Activated CD4-positive, alpha-beta T cell treated with anti-CD3 and anti-CD28 coated beads for 36 hours (primary cell): ENCODE measurements around the gene ARRDC3. TPM values are rescaled to one million over a fixed set of nuclear protein-coding genes. Genes with fewer than 3 reads are reported as not detected.

Experiments
- ATAC-seq: fragments of 200-7000 bp; cut with Tn5 transposase; one replicate; pipeline ENCODE4 v1.10.0; 2021; ENCODE audit warnings: mild to moderate bottlenecking, moderate library complexity
- CTCF ChIA-PET: fragments of 350-600 bp; sonication (Branson Sonifier 250); formaldehyde crosslinking; loops from one replicate; lab custom pipeline; 2021; ENCODE audit warnings: antibody characterized with exemption; lab: Charles Lee
- POLR2A ChIA-PET: fragments of 350-600 bp; sonication (Branson Sonifier 250); formaldehyde crosslinking; loops from one replicate; lab custom pipeline; 2021; ENCODE audit warnings: antibody characterized with exemption, inconsistent platforms; lab: Charles Lee
- DNase-seq: peaks from one replicate; pipeline ENCODE4 v3.0.0-alpha.2; 2020
- H3K27ac Mint-ChIP-seq: one replicate; pipeline ENCODE4 v1.8.0; 2021; ENCODE audit warnings: mixed read lengths
- H3K27me3 Mint-ChIP-seq: one replicate; pipeline ENCODE4 v1.8.0; 2021; ENCODE audit warnings: mixed read lengths
- H3K36me3 Mint-ChIP-seq: one replicate; pipeline ENCODE4 v1.8.0; 2021; ENCODE audit warnings: low read depth, mixed read lengths
- H3K4me1 Mint-ChIP-seq: one replicate; pipeline ENCODE4 v1.8.0; 2021; ENCODE audit warnings: mixed read lengths
- H3K4me3 Mint-ChIP-seq: one replicate; pipeline ENCODE4 v1.8.0; 2021; ENCODE audit warnings: mild to moderate bottlenecking, moderate library complexity, mixed read lengths
- H3K9me3 Mint-ChIP-seq: one replicate; pipeline ENCODE4 v1.8.0; 2021; ENCODE audit warnings: low read depth, mixed read lengths
- intact Hi-C, 2 experiments: fragments of 100-400 bp; cut with DNase I in 1 of 2; cut with micrococcal nuclease in 1 of 2; formaldehyde crosslinking; loops; one replicate each; pipeline versions ENCODE4 v1.14.2 to v1.15.1; 2022 to 2024; cut with DNase I, micrococcal nuclease
- total RNA-seq, 2 experiments: library from RNA; stranded (reverse); gene quantifications; one replicate each; pipeline ENCODE4 v1.2.3, GENCODE V29; 2021

Gene ARRDC3, protein sequence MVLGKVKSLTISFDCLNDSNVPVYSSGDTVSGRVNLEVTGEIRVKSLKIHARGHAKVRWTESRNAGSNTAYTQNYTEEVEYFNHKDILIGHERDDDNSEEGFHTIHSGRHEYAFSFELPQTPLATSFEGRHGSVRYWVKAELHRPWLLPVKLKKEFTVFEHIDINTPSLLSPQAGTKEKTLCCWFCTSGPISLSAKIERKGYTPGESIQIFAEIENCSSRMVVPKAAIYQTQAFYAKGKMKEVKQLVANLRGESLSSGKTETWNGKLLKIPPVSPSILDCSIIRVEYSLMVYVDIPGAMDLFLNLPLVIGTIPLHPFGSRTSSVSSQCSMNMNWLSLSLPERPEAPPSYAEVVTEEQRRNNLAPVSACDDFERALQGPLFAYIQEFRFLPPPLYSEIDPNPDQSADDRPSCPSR
- 10 to 100 TPM; 21.7 to 21.9 TPM for total RNA-seq

DNA sequence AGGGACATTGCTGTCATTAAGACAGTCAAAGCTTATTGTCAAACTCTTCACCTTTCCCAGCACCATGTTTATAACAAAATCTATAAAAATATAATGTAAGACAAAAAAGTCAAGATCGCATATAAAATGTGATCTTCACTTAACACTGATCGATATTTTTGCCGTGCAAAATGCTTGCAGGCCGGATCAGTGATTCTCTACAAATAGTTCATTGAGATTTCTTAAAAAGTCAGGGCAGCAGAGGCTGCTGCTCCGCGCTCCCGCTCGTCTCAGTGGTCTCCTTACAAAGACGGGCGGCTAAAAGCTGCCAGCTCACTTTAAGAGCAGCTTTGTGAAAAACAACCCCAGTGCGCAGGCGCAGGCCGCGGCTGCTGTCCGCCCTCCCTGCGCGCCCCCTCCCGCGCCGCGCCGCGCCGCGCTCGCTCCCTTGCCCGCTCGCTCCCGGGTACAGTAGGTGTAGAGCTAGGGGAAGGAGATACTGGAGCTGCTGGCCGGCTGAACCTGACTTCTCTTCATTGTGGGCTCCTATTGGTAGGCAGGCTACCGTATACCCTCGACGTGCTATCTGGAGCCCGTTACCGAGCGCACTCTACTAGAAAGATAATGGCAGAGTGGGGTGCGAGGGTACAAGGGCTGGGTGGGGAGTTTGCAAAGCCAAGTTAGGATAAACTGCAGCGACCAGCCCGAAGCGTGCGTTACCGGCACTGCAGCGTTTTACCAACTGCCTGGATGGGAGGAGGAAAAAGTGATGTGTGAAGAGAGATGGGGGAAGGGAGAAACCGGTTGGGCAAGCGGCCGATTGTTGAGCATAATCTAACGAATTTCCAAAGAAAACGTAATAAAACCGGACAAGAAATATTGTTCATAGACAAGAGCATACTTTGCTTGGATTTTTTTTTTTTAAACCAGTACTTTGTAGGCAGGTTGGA lies at the start of gene ARRDC3:
TSS of gene ARRDC3 (minus strand) at position 291 of the 929 bp plus-strand sequence. CDS start at position 66, 225 bp downstream.
- H3K27me3 Mint-ChIP-seq, result no peaks in the 10 kb centered on the region
- ChIA-PET CTCF (interaction anchor here (0.6 to 7.2 kb wide), 27 partner anchors 10 to 511 kb away, joined by 3 to 127 read pairs (median 12); no protein-coding TSS in a partner anchor), POLR2A (interaction anchor here (0.6 to 3.4 kb wide), 12 partner anchors 8 to 511 kb away, joined by 3 to 17 read pairs (median 4); no protein-coding TSS in a partner anchor)
- peaks cover 17% of the 10 kb centered on the region for H3K36me3 Mint-ChIP-seq
- peak; percentile 67 for ATAC-seq
- peaks cover 16% of the 10 kb centered on the region for H3K4me1 Mint-ChIP-seq
- intact Hi-C loops, result loop anchor here (1.0 to 5.0 kb wide), 6 partner anchors 69 to 976 kb away; partner anchors contain the start of genes CETN3 (in 2 of the 2), LYSMD3 (in 1 of the 2), MBLAC2 (in 1 of the 2) and POLR3G (in 1 of the 2)
- peak; percentile 98 for DNase-seq
- no peaks in the 10 kb centered on the region for H3K9me3 Mint-ChIP-seq
- peak within 1 kb of the TSS; percentile 98 for H3K4me3 Mint-ChIP-seq
- H3K27ac Mint-ChIP-seq, result peak within 1 kb of the TSS; percentile 96

DNA sequence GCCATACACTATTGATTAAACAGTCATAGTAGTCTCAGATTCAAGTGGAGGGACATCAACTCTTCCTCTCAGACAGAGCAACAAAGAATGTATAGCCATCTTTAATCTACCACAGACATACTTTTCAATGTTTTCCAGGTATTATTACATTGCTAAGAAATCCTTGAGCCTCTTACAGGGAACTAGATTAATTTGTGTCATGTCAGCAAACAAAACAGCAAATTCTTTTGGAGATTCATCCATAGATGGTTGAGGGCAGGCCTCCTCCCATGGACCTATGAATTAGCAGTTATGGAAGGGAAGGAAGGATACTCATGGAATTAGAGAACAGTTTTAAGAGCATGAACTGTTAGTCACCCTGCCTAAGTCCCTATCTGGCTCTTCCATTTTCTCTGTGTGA lies 47.8 kb upstream of the ARRDC3 start:
- no peak overlapping the region for H3K4me3 Mint-ChIP-seq
- no peak for DNase-seq
- H3K4me1 Mint-ChIP-seq, result peaks cover 20% of the 10 kb centered on the region
- peaks cover 8% of the 10 kb centered on the region for H3K9me3 Mint-ChIP-seq
- ChIA-PET CTCF (interaction anchor here (1.0 to 5.2 kb wide), 3 partner anchors 10 to 11 kb away, joined by 3 to 42 read pairs (median 16); no protein-coding TSS in a partner anchor), POLR2A (no interaction called here)
- H3K36me3 Mint-ChIP-seq, result no peaks in the 10 kb centered on the region
- ATAC-seq, result no peak
- no peaks in the 10 kb centered on the region for H3K27me3 Mint-ChIP-seq
- intact Hi-C loops, result no loop called here
- H3K27ac Mint-ChIP-seq, result no peak overlapping the region

DNA sequence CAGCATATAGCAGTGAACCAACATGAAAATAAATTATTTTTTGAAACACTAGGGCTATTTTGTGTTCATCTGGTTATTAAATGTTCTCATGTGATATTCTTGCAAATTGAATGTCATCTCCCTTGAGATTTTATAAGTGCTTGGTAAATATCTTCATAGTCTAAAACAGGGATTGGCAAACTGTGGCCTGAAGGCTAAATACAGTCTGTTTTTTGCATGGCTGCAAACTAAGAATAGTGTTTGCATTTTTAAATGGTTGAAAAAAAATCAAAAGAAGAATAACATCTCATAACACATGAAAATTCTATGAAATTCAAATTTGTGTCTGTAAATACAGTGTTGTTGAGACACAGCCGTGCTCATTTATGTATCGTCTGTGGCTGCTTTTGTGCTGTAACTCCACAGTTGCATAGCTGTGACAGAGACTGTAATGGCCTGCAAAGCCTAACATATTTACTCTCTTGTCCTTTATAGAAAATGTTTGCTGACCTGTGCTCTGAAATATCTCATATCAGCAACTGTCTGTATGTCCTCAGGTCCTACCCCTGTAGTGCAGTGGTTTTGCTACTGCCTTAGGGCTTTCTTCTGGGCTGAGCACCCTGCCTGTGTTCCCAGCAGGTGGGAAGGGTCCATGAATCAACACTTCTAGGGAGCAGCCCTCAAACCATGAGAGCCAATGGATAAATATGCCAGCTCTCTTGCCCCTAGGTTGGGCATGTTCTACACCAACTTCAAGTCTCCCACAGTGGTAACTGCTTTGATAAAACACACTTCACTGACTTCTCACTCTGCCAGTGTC lies 41.7 kb upstream of the ARRDC3 start:
- ChIA-PET CTCF (interaction anchor here (0.7 kb wide), 1 partner anchor 17 kb away, joined by 3 read pairs; no protein-coding TSS in a partner anchor), POLR2A (no interaction called here)
- intact Hi-C loops, result no loop called here
- peaks cover 4% of the 10 kb centered on the region for H3K9me3 Mint-ChIP-seq
- ATAC-seq, result no peak
- H3K36me3 Mint-ChIP-seq, result no peaks in the 10 kb centered on the region
- H3K4me3 Mint-ChIP-seq, result no peak overlapping the region
- DNase-seq, result no peak
- H3K27me3 Mint-ChIP-seq, result no peaks in the 10 kb centered on the region
- H3K27ac Mint-ChIP-seq, result no peak overlapping the region
- H3K4me1 Mint-ChIP-seq, result peaks cover 2% of the 10 kb centered on the region

DNA sequence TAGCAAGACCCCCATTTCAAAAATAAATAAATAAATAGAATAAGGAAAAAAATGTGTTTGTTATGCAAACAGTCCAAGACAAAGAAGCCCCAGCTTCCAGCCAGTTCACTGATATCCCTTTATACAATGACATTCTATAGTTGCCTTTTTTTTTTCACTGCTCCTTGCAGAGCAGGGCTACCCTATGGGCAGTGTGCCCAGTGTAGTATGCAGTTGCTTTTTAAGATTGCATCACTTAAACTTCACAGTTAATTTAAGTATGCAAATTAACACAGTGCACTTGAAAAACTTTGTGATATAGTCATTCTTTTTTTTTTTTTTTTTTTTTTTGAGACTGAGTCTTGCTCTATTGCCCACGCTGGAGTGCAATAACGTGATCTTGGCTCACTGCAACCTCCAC lies 40.8 kb upstream of the ARRDC3 start:
- ChIA-PET CTCF (interaction anchor here (0.5 to 7.8 kb wide), 3 partner anchors 17 to 155 kb away, joined by 3 to 127 read pairs (median 5); partner anchors contain the start of gene ARRDC3), POLR2A (interaction anchor here (0.7 kb wide), 1 partner anchor 214 kb away, joined by 4 read pairs; no protein-coding TSS in a partner anchor)
- H3K36me3 Mint-ChIP-seq, result no peaks in the 10 kb centered on the region
- DNase-seq (no peak), ATAC-seq (no peak)
- H3K9me3 Mint-ChIP-seq, result no peaks in the 10 kb centered on the region
- H3K27me3 Mint-ChIP-seq, result no peaks in the 10 kb centered on the region
- H3K4me3 Mint-ChIP-seq, result no peak overlapping the region
- intact Hi-C loops, result no loop called here
- H3K27ac Mint-ChIP-seq, result no peak overlapping the region
- H3K4me1 Mint-ChIP-seq, result peaks cover 2% of the 10 kb centered on the region

DNA sequence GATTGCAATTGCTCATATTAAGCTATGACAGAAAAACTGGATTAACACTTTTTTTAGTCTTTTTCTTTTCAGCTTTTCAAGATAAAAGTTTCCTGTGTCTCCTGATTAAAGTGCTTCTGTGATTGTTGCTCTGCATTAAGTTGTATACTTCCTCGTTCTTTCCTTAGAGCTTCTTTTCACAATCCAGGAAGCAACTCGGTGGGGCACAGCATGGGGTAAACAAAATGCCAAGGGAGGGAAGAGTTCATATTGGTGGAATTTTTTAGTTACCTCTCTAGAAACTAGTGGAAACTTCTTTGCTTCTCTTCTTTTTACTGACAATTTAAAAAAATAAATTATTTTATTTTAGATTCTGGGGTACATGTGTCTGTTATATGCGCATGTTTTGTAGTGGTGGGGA lies 37.8 kb upstream of the ARRDC3 start:
- DNase-seq (no peak), ATAC-seq (no peak)
- H3K4me3 Mint-ChIP-seq, result no peak overlapping the region
- H3K4me1 Mint-ChIP-seq, result peaks cover 4% of the 10 kb centered on the region
- H3K36me3 Mint-ChIP-seq, result no peaks in the 10 kb centered on the region
- CTCF ChIA-PET, result interaction anchor here (0.7 to 7.8 kb wide), 14 partner anchors 9 to 619 kb away, joined by 3 to 127 read pairs (median 18); partner anchors contain the start of gene ARRDC3
- H3K9me3 Mint-ChIP-seq, result no peaks in the 10 kb centered on the region
- no peaks in the 10 kb centered on the region for H3K27me3 Mint-ChIP-seq
- intact Hi-C loops, result no loop called here
- POLR2A ChIA-PET, result no interaction called here
- no peak overlapping the region for H3K27ac Mint-ChIP-seq

DNA sequence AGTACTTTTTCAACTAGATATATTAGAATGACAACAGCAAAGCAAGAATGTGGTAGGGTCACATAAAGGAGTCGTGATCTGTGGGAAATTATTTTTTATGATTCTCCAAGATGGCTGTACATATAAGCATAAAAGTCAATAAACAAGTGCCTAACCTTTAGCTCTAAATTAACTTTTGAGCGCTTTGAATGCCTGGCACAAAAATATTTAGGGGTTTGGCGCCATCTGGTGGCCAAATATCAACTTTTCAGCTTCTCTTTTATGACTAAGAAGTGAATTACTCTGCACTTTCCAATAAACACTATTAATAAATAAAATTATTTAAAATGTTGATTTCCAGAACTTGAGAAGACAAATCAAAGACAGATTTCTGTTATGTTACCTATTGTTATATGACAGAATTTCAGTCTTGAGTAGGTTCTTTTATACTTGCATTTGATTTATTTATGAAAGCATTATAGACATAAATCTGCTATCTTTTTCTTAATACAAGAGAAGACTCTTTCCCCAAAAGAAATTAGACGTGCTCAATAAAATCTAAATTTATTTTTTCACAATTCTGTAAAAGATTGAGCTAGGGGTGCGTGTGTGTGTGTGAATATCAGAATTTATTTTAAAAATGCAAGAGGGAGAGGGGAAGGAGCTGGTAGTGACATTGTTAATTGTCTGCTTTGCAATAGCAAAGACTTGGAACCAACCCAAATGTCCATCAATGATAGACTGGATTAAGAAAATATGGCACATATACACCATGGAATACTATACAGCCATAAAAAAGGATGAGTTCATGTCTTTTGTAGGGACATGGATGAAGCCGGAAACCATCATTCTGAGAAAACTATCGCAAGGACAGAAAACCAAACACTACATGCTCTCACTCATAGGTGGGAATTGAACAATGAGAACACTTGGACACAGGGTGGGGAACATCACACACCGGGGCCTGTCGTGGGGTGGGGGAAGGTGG lies 36.7 kb upstream of the ARRDC3 start:
- ChIA-PET CTCF (interaction anchor here (0.6 to 7.8 kb wide), 71 partner anchors 8 to 636 kb away, joined by 3 to 127 read pairs (median 4); partner anchors contain the start of gene ARRDC3), POLR2A (interaction anchor here (0.8 to 0.9 kb wide), 2 partner anchors 37 to 543 kb away, joined by 3 to 4 read pairs; partner anchors contain the start of gene ARRDC3)
- H3K4me3 Mint-ChIP-seq, result no peak overlapping the region
- H3K36me3 Mint-ChIP-seq, result no peaks in the 10 kb centered on the region
- H3K27ac Mint-ChIP-seq, result no peak overlapping the region
- no peaks in the 10 kb centered on the region for H3K9me3 Mint-ChIP-seq
- DNase-seq (peak; percentile 83), ATAC-seq (no peak)
- H3K27me3 Mint-ChIP-seq, result no peaks in the 10 kb centered on the region
- intact Hi-C loops, result loop anchor here (1.0 to 5.0 kb wide), 10 partner anchors 35 to 618 kb away; no protein-coding TSS in a partner anchor
- H3K4me1 Mint-ChIP-seq, result peaks cover 6% of the 10 kb centered on the region

DNA sequence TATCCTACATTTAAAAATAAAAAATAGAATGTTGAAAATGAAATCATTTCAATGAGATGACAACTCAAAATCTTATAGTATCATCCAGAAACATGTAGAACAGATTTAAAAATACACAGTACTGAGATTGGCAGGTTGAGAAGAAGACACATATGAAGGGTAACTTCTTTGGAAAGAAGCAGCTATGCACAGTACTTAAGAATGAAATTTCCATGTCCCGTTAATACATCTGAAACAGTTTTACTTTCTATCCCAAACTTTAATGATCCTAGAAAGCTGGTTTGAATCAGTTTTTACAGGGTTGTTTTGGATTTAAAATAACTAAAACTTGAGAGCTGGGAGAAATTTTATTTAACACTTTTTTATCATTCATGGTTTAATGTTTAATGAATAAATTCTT lies 36.0 kb upstream of the ARRDC3 start:
- H3K27ac Mint-ChIP-seq, result no peak overlapping the region
- H3K9me3 Mint-ChIP-seq, result no peaks in the 10 kb centered on the region
- H3K4me1 Mint-ChIP-seq, result peaks cover 6% of the 10 kb centered on the region
- DNase-seq (no peak), ATAC-seq (no peak)
- no peaks in the 10 kb centered on the region for H3K27me3 Mint-ChIP-seq
- no peaks in the 10 kb centered on the region for H3K36me3 Mint-ChIP-seq
- POLR2A ChIA-PET, result interaction anchor here (0.8 to 0.9 kb wide), 2 partner anchors 36 to 542 kb away, joined by 3 to 4 read pairs; partner anchors contain the start of gene ARRDC3
- no peak overlapping the region for H3K4me3 Mint-ChIP-seq
- CTCF ChIA-PET, result interaction anchor here (0.6 to 7.8 kb wide), 64 partner anchors 9 to 635 kb away, joined by 3 to 127 read pairs (median 4); partner anchors contain the start of gene ARRDC3
- intact Hi-C loops, result loop anchor here (1.0 to 5.0 kb wide), 10 partner anchors 34 to 617 kb away; no protein-coding TSS in a partner anchor

DNA sequence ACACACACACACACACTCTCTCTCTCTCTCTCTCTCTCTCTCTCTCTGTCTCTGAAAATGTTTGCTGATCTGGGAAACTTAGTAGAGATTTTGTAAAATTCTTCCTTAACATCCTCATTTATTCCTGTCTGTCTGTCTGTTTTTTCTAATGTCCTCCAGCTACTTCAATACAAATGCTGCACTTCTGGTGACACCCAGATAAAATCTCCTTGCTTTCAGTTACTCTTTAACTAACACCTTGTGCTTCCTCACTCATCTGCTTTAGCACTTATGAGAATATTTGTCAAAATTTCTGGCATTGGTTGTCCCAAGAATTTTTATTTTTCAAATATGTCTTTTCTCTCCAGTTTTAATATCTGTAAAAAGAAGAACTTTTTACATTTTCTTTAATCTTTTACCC lies 35.0 kb upstream of the ARRDC3 start:
- peaks cover 6% of the 10 kb centered on the region for H3K4me1 Mint-ChIP-seq
- no peaks in the 10 kb centered on the region for H3K9me3 Mint-ChIP-seq
- no peak overlapping the region for H3K4me3 Mint-ChIP-seq
- ATAC-seq, result no peak
- POLR2A ChIA-PET, result no interaction called here
- H3K36me3 Mint-ChIP-seq, result no peaks in the 10 kb centered on the region
- intact Hi-C loops, result loop anchor here (2.0 to 5.0 kb wide), 4 partner anchors 33 to 616 kb away; no protein-coding TSS in a partner anchor
- DNase-seq, result no peak
- CTCF ChIA-PET, result interaction anchor here (0.6 to 7.8 kb wide), 20 partner anchors 8 to 616 kb away, joined by 3 to 127 read pairs (median 6); partner anchors contain the start of gene ARRDC3
- no peak overlapping the region for H3K27ac Mint-ChIP-seq
- no peaks in the 10 kb centered on the region for H3K27me3 Mint-ChIP-seq

DNA sequence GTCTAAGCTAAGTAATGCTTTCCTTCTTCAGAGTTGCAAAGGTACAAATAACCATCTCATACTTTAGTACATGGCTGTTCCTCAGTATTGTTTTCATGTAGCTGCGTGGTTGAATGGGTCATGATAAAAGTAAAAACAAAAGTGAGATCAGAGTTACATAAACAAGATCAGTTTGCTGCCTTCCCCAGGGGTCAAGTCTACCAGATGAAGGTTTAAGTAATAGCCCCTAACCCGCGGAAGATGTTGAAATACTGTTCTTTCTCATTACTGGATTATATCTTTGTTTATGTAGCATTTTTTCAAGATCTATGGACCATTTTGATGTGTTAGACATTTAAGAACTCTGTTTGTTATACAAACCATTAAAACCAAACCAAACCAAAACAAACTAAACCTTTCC lies 34.1 kb upstream of the ARRDC3 start:
- Mint-ChIP-seq H3K36me3 (no peaks in the 10 kb centered on the region), H3K27me3 (no peaks in the 10 kb centered on the region), H3K27ac (no peak overlapping the region), H3K4me3 (no peak overlapping the region), H3K4me1 (peaks cover 6% of the 10 kb centered on the region), H3K9me3 (no peaks in the 10 kb centered on the region)
- ATAC-seq (no peak), DNase-seq (no peak)
- intact Hi-C loops, result loop anchor here (5.0 kb wide), 1 partner anchor 615 kb away; no protein-coding TSS in a partner anchor
- CTCF ChIA-PET, result interaction anchor here (0.7 to 7.8 kb wide), 9 partner anchors 15 to 551 kb away, joined by 3 to 127 read pairs (median 5); partner anchors contain the start of gene ARRDC3
- POLR2A ChIA-PET, result no interaction called here
